ENCODE measurements around the gene KIF3C.

- TF ChIP-seq, protein P1, sequence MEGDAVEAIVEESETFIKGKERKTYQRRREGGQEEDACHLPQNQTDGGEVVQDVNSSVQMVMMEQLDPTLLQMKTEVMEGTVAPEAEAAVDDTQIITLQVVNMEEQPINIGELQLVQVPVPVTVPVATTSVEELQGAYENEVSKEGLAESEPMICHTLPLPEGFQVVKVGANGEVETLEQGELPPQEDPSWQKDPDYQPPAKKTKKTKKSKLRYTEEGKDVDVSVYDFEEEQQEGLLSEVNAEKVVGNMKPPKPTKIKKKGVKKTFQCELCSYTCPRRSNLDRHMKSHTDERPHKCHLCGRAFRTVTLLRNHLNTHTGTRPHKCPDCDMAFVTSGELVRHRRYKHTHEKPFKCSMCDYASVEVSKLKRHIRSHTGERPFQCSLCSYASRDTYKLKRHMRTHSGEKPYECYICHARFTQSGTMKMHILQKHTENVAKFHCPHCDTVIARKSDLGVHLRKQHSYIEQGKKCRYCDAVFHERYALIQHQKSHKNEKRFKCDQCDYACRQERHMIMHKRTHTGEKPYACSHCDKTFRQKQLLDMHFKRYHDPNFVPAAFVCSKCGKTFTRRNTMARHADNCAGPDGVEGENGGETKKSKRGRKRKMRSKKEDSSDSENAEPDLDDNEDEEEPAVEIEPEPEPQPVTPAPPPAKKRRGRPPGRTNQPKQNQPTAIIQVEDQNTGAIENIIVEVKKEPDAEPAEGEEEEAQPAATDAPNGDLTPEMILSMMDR (IDR thresholded peaks at IDR 0.05) = no peak
- no peak for TF ChIP-seq POLR2A (IDR thresholded peaks at IDR 0.05)
Measured at GRCh38 chr2:25996844-25997243, 14.5 kb upstream of the KIF3C start.

All from adrenal gland (tissue), 5 donors.